Stimulated activated CD4-positive, alpha-beta T cell treated with anti-CD3 and anti-CD28 coated beads, Interleukin-15, amount 100 ng/mL, for 24 hours (primary cell): Measurements from ENCODE around the gene ZNF827.

Experiments used
- DNase-seq: peaks from one replicate; pipeline ENCODE4 v3.0.0-alpha.2; 2020

ZNF827 gene

DNA sequence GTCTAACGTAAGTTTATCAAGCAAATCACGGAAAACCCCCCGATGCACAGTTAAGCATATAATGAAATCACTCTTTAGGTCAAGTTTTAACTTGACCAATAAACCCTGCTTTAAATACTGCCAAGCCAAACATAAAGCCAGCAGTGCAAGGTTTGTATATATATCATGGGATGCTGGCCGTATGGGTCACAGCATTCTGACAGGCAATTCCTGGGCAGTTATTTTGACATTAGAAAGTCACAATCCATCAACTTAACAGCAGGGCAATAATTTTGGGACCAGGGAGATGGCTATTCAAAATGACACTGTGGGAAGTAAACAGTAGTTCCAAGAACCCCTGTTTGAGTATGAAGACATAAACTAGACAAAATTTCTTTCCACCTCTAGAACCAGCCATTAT, 116.9 kb downstream of the ZNF827 start:
- no peak for DNase-seq

DNA sequence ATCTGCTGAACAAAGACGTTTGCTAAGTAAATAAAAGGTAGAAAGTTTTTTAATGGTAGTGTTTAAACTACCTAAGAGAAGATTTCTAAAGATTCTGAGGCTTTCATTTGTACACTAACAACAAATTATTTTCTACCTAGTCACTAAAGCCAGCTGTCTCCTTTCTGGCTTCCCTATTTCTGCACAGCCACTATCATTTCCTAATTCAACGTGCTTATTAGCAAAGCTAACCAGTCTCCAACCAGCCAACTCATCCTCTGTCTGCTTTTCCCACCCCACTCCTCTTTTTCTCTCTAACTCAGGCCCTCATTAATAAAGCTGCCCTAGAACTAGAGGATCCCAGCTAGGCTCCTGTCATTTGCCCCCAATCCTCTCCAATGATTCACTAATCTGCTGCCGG, 118.2 kb downstream of the ZNF827 start:
- no peak for DNase-seq

DNA sequence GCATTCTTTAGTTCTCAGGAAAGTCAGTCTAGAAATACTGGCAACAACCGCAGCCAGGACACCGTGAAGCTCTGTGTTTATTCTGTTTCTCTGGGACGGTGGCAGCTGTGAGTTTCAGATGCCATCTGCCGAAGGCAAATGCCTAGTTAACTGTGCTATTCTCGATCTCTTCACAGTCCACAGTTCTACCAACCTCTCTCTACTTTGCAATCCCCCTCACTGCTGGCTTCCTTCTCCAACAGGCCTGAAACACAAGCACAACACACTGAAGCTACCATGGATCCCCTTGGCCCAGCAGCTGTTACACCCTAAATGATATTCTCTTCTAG, 118.8 kb downstream of the ZNF827 start:
- DNase-seq, result no peak

DNA sequence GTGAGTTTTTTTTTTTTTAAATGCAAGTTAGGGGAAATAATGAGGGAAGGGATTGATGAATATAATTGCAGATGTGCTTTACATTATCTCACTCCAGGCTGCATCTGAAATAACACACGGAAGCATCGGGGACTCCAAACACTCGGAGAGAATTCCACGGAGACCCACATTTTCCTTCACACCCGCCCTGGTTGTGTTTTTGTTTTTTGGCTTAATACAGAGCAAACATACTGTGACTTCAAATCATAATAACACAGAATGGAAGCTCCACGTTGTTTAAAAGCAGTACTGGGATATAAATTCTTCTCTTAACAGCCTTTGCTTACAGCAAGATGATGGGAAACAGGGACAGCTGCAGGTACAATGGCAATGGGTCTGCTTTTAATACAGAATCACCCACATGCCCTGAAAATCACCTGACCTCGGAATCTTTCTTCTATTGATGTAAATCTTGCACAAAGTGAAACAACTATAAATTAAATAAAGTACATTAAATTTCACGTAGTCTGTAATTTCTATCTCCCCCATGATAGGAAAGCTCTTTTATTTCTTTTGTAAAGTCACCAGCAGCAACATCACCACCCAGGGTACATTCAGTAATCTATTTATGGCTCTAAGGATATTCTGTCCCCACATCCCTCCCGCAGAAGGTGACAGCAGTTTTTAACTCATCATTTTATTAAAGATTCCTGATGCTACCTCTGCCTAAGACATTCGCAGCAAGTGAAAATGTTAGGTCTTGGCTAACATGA, 119.3 kb downstream of the ZNF827 start:
- DNase-seq, result no peak

DNA sequence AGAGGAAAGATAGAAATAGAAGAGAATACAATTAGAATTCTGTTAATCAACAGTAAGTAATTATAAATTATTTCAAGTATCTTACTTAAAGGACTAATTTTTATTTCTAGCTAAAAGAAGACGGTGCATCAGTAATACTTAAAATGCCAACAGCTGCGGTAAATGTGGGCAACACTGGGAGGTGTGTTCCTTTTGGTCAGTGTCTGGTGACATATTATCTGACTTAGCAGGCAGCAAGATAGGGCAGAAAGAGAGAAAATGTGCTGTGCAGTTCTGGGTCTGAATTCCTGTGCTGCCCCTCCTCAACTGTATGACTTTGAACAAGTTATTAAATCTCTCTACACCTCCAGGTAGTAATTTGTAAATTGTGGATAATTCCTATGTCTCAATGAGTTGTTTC, 120.6 kb downstream of the ZNF827 start:
- no peak for DNase-seq

DNA sequence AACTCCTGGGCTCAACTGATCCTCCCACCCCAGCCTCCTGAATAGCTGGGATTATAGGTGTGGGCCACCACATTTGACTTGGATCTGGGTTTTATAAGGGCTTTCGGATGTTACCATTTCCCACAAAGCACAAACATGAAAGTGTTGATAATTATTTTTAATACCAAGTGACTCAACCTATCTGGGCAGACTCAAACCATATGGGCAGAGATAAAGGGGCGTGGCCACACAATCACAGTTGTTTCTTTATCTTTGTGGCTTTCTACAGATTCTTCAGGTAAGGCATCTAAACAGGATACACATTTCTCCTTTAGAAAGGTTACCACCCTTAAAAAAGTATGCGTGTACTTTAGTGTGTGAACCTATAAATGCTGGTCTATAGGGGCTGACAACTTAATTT, 122.5 kb downstream of the ZNF827 start:
- no peak for DNase-seq

DNA sequence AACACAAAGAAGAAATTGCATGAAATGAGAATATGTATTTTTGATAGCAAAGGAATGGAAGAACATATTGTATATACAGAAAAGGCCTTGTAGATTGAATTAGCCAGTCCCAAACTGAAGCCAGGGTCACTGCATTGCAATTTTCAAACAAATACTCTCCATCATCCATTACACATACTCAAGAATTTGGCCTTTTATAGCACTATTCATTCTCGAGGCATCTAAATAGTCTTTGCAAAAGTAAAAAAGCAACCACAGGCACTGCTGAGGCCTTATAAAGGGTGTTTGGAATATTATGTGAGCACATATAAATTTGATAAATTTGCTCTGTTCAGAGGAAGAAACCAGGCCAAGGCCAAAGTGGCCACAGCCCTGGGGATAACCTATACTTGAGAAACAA, 123.0 kb downstream of the ZNF827 start:
- no peak for DNase-seq

DNA sequence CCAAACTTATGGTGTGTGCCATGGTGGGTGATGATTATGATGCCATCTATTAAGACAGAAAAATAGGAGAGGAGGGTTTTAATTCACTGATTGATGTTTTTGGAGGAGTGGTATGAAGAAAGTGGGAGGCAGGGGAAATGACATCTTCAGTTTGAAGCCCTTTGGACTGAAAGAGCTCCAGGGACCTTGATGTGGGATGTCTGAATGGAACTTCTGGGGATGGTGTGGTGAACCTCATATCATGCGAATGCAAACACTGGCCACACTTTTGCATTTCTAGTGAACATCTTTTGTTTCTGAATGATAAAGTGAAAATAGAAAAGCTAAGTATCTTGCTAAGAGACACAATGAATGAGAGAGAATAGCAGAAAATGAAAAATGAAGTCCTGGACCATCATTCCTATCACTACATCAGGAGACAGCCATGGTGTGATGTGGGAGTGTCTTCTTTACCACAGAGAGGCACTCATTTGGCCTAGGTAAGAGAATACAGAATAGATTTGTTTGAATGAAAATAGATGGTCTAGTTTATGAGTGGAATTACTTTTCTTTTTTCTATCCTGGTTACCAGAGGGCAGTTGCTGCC, 123.5 kb downstream of the ZNF827 start:
- DNase-seq, result peak; percentile 55

DNA sequence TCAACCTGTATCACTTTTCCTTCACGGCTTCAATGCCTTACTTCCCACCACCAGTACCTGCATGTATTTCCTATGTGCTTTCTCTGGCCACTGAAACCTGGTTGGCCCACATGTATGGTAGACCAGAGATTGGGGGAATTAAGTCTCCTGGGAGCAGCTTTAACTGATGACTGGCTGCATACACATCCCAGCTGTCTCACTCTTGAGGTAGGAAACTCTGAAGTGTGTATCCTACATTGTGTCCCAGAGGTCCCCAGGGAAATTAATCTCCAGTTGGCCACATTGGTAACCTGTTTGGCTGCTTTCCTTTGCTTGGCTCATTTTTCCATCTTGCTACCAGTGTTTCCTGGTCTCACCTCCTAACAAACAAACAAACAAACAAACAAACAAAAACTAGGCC, 124.4 kb downstream of the ZNF827 start:
- no peak for DNase-seq

DNA sequence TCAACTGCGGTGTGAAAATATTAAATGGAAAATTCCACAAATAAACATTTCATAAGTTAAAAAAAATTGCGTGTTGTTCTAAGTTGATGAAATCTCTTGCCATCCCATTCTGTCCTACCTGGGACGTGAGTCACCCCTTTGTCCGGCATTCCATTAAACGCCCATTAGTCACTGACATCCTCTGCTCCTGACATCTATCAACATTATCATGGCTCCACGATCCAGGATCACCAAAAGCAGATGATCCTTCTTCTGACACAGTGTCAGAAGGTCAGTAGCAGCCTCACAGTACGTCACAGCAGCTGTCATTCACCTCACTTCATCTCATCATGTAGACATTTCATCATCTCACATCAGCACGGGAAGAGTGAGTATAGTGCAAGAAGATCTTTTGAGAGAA, 125.7 kb downstream of the ZNF827 start:
- no peak for DNase-seq

DNA sequence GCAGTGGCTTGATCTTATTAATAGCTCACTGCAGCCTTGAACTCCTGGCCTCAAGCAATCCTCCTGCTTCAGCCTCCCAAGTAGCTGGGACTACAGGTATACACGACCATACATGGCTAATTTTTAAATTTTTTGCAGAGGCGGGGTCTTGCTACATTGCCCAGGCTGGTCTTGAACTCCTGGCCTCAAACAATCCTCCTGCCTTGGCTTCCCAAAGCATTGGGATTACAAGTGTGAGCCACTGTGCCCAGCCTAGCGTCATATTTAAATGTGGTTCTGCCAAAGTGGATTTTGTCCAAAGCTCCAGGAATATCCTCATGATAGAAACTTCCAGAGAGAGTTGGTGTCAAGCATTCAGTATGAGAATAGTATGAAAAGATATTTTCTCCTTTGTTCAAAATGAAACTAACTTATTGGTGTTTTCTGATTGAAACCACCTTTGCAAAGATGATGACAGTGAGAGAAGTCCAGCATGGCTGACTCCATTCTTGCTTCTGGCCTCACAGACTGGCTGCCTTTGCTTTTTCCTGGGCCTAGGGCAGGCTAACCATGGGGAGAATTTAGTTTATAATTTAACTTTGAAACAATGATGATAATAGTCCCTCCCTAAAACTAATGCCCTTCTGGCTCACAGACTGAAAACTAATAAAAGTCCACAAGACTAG, 129.6 kb downstream of the ZNF827 start:
- DNase-seq, result peak; percentile 14

DNA sequence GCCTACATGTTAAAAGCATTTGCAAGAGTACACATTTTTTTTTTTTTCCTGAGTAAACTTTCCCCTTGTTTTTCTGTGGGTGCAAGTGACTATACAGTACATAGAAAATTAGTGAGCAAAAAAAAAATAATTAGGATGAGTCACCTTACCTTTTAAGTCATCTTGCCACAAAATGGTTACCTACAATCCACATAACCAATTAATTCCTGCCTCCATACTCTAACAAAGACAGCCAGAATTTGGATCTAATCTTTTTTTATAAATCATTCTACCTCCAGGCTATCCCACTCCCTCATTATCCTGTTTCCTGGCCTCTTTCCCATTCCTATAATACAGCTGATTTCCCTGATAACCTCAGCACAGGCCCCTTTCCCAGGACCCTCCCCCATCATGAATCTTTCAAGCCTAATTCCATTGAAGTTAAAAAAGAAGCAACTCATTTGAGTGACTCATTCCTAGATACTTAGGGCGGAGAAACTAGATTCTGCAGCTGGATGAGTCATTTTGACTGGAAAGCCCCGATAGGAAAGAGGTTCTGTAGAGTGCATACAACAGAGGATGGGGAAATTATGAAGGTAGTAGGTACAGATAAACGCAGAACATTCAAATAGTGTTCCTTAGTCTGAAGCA, 130.5 kb downstream of the ZNF827 start:
- peak; percentile 60 for DNase-seq

DNA sequence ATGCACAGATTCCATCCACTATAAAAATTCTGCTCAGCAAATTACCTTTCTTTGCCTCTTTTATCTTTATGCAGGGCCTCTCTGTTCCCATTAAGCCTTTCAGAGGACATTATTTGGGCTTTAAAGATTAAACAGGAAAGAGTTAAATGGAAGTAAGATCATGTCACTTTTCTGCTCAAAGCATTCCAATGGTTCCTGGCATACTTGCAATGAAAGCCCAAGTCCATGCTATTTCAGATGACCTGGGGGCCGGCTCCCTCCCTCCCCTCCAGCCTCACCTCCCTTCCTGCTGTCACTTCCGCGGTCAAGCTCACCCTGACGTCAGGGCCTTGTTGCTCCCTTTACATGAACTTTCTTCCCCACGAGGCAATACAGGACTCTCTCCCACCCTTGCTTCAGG, 133.1 kb downstream of the ZNF827 start:
- no peak for DNase-seq

DNA sequence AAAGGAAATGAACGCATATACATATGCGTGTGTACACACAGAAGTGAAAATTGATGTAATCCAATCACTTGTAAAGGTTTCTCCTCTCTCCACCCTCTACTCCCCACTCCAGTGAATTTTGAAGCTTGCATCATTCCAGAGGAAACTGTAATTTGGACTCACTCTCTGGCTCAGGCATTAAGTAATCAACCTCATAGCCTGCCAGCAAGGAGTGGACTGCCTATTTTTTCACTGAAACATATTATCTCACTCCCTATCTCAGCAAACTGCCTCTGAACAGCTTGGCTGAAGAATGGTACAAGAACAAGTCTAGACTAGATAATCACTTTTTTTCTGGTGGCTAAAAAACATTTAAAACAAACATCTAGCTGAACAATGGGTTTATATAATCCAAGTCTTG, 134.5 kb downstream of the ZNF827 start:
- DNase-seq, result no peak

DNA sequence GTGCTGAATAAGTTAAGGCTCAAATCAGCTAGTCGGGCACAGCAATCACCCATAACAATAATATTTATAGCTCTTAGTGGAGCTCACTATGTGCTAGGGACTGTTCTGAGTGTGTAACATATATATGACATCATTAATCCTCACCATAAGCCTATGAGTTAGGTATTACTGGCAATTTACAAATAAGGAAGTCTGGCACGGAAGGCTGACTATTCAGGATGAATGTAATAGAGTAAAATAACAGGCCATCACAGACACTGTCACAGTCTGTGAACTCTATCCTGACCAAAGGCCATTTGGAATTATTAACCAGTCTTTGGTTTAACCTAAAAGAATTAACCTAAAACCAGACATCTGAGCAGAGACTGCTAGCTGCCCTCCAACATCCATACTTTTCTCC, 139.4 kb downstream of the ZNF827 start:
- no peak for DNase-seq

DNA sequence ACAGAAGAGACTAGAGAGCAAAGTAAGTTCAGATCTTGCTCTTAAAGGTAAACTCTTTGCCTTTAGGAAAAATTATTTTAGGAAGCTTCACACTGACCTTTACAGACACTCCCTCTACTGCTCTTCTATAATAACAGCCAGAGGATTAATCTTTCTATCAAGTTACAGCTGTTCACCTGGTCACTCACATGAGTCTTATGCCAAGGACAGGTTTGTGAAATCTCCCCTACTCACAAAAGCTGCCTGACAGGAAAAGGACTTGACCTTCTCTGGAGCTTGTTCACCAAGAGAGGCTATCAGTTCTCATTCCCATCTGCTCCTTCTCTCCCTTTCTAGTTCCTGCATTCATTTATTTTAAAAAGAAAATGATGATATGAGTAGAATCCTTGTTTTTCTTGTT, 141.3 kb downstream of the ZNF827 start:
- no peak for DNase-seq

DNA sequence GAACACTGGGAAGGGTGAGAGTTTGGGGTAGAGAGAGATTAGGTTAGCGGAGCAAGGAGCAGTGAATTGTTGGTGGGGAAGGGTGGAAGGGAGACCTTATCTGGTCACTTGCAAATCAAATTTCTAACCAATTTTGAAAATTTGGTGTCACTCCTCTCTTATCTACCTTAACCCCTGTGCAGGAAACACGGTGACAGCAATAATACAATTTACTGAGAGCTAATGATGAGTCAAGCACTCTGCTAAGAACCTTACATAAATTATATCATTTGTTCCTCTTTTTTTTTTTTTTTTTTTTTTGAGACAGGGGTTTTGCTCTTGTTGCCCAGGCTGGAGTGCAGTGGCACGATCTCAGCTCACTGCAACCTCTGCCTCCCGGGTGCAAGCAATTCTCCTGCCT, 142.3 kb downstream of the ZNF827 start:
- no peak for DNase-seq

DNA sequence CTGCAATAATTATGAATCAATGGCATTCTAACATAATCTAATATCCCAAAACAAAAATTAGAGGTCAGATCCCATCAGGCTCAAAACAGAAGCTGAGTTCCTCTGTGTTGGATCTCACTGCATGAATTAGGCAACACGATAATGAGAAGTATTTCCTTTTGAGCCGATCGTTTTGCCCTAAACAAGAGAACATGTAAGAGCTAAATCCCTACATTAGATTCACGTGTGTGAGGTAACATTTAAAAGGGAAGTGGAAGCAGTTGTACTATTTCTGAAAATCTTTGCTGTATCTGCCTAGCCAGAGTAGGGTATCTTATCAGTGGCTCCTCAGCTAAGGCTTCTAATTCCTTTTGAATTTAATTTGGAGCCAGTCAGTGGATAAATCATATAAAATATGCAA, 143.1 kb downstream of the ZNF827 start:
- no peak for DNase-seq

DNA sequence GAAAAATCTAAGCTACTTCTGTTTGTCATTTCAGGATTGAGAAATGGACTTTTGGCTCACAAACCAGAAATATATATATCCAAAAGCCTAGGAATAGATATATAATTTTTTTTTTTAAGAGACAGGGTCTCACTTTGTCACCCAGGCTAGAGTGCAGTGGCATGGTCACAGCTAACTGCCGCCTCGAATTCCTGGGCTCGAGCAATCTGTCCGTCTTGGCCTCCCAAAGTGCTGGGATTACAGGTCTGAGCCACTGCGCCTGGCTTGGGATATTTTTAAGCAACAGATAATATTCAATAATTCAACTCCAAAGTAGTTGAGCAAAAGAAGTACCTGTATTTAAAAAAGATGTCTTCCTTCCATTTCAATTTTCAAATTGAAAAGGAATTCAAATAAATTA, 146.2 kb downstream of the ZNF827 start:
- no peak for DNase-seq

DNA sequence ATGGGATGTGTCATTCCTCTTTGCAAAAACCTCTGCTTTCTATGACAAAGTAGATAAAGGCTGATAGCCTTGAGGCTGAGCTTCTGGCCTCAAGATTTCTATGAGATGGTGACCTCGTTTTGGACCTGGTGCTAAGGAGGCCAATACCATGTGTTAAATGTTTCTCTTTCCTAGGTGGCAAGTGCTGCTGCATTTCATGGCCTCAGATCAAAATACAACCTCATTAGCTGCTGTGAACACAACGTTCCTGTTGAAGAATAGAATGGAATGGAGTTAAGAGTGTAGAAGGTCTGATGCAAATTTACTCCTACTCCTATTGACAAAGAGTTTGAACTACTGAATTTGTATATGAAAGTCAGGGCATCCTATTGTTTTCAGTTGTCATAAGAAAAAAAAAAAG, 146.6 kb downstream of the ZNF827 start:
- DNase-seq, result no peak

DNA sequence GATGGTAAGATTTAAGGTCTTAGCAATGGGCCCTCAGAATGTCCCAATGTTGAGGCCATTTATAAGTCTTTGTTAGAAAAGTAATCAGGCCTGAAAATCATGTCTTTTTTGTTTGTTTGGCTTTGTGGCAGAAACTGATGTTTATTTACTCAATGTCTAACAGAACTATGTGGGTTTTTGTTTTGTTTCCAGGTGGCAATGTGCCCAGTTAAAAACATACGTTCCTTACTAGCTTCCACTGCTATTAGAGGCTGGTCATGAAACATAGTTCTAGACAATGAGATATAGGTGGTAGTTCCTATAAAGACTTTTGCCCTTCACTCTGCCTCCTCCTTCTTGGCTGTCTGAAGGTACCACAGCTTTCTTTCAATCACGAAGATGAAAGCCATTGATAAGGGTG, 149.9 kb downstream of the ZNF827 start:
- DNase-seq, result no peak

DNA sequence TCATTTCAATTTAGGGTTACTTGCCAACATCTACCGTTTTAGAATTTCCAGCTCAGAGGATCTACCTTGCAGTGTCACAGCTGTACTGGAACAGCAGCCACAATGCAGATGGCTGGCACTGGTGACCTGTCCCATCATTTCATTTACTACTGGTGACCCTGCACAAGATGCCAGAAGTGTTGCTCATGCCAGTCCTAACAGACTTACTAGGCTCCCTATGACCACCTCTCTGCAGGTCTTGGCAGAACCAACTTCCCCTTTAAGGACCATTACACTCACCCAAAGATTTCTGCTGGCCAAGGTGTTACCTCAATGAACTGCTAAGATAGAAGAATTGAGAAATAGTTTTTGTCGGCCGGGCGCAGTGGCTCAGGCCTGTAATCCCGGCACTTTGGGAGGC, 151.8 kb downstream of the ZNF827 start:
- DNase-seq, result no peak

DNA sequence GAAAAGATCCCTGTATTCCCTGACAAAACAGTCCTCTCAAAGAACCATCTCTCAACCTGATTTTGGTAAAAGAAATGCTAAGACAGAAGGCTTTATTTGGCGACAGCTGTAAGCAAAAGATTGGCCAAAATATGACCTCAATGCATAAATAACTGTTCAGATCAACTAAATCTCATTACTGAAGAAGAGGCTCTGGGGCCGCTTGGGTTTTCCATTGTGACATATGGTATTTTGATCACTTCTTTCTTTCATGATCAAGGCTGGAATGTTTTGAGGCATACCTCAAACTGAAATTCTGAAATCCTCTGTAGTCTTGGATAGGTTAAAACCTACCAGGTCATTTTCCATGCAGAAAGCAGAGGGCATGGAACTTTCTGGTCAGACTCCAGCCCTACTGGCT, 152.4 kb downstream of the ZNF827 start:
- no peak for DNase-seq

DNA sequence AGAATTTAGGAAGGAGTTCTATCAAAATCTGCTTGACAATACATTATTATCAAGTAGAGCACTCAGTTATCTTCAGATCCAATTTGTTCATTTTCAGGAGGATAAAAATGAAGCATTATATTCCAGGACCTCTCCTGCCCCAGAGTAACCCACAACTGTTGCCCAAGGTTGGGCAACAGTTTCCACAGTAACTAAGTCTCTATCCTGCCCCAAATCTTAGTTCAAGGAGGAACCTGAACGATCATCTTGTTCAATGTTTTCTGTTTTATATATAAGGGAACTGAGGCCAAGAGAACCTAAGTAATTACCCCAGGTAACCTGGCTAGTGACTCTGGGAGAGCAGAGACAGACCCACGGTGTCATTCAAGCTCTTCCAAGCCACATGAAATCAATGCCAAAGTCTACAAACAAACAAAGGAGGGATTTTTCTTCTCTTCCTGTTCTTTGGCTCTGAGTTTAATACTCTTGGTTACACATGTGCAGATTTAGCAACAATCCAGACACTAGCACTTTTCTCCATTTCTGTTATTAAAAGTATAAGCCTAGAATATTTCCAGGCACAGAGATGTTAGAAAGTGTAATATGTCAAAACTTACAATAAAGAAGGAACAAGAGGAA, 153.1 kb downstream of the ZNF827 start:
- no peak for DNase-seq
